ENCODE data around the gene AGFG1.
"Not testable (repeated sequence)": the region's sequence is repeated elsewhere in the genome, so short reads cannot be mapped to it uniquely, and the experiment has no call there.

Gene AGFG1

DNA sequence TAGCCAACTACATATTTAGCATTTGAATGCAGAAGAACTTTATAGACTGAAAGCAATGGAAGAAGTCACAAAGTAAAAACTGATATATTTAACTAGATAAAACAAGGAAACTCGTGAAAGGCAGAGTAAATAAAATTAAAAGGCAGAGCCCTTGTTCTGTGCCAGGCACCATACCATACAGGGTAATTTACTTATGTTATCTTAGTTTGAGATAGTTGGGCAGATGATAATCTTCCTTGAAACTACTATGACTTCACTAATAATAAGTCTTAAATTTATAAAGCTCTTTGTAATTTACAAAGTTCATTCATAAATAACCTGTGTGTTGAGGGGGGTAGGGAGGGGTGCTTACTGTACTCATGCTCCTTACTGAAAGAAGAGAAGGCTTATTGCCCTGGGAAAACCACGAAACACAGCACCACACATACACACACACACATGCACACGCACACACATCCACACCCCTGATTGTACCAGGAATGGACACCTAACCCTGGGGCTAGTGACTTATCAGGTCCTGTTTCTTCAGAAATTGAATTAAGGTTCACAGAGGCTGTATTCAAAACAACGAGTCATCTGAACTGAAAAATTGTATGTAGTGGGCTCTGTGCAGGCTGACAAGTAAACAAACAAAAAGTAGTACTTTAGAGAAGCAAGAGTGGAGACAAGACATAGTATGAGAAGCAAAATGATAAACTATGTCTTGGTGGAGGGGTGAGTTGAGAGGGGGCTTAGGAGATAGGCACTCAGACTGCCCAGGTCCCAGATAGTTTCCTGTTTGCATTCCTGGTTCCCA lies 38.1 kb downstream of the AGFG1 start:
- DNase-seq (ENCODE audit: low read depth in 1 of 2, low spot score in 1 of 2), result no peak
- in situ Hi-C loops (cut with HindIII; ENCODE audit: low pct_unique_long_range_greater_than_20kb, low sequenced_read_pairs), result no loop called here
- no peak for TF ChIP-seq JUND (IDR thresholded peaks at IDR 0.05; ENCODE audit: low read depth)

DNA sequence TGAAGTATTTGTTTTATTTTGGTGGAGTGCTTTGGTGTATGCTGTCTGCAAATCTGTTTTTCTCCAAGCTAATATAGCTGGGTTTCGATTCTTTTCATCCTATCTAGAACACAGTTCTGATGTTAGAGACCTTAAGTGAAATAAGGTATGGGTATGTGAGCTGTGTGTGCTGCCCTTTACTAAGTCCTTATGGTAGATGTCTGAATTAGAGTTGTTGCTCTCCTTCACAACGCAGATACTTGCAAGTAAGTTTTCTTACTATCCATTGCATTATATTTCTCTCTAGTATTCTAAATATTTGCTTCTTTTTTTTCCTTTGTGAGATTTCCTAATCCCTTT lies 38.6 kb downstream of the AGFG1 start:
- in situ Hi-C loops (cut with HindIII; ENCODE audit: low pct_unique_long_range_greater_than_20kb, low sequenced_read_pairs), result no loop called here
- no peak for DNase-seq (ENCODE audit: low read depth in 1 of 2, low spot score in 1 of 2)
- no peak for TF ChIP-seq JUND (IDR thresholded peaks at IDR 0.05; ENCODE audit: low read depth)

DNA sequence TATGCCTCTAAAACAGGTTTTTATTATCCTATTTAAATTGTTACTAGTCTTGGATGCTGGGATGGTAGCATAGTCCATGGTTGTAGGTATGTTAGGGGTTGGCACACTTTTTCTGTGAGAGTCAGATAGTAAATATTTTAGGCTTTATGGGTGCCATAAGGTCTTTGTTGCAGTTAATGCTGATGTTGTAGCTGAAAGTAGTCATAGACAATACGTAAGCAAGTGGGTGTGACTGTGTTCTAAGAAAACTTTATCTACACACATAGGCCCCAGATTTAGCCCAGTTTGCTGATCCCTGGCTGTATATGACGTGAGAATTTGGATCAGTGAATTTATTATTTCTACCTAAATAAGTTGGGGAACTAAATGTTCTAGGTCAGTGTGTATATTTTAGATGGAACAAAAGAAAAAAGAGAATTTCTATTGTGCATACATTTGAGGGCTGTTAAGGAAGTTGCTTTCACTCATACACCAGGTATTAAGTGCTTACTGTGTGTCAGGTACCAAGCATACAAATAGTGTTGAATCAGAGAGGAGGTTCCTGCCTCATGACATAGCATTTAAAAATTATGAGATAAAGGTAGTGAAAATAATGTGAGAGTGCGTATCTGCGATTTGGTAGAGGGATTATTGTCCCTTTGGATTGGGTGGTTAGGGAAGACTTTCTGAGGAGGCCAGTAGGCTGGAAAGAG lies 39.4 kb downstream of the AGFG1 start:
- in situ Hi-C loops (cut with HindIII; ENCODE audit: low pct_unique_long_range_greater_than_20kb, low sequenced_read_pairs), result no loop called here
- TF ChIP-seq JUND (IDR thresholded peaks at IDR 0.05; ENCODE audit: low read depth), result no peak
- DNase-seq (ENCODE audit: low read depth in 1 of 2, low spot score in 1 of 2), result no peak

DNA sequence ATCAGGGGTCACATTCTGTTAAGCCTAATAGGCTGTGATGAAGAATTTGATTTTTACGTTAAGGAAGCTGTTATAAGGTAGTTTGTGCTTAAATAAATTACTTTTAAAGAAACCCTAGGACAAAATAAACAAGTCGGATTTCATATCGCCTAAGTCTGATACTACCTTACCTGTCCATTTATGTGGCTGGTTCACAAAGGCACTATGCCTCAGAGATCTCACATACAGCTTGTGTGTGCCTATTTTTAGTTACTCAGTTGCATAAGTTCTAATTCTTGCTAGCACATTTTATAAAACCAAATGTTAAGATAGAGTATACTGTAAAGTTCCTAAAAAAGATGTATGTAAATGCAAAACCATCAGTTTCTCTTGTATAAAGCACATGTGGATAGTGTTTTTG lies 40.0 kb downstream of the AGFG1 start:
- no peak for TF ChIP-seq JUND (IDR thresholded peaks at IDR 0.05; ENCODE audit: low read depth)
- no peak for DNase-seq (ENCODE audit: low read depth in 1 of 2, low spot score in 1 of 2)
- in situ Hi-C loops (cut with HindIII; ENCODE audit: low pct_unique_long_range_greater_than_20kb, low sequenced_read_pairs), result no loop called here

DNA sequence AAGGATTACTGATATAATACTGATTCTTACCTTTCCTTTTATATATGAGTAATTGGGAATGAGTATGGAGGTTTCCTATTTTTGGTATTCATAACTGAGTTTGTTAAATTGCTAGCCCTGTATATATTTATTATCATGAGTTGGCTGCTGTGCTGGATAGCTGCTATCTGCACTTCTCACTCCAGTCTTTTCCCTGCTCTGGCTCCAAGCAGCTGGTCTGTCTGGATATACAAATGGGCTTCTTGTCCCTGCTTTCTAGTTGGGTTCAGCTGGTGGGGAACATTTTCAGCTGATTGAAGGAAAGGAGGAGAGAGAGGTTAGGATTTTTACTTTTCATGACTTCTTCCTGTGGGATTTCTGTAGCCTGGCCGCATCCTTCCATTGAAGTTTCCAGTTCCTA lies 41.2 kb downstream of the AGFG1 start:
- in situ Hi-C loops (cut with HindIII; ENCODE audit: low pct_unique_long_range_greater_than_20kb, low sequenced_read_pairs), result no loop called here
- no peak for TF ChIP-seq JUND (IDR thresholded peaks at IDR 0.05; ENCODE audit: low read depth)
- DNase-seq (ENCODE audit: low read depth in 1 of 2, low spot score in 1 of 2), result no peak

DNA sequence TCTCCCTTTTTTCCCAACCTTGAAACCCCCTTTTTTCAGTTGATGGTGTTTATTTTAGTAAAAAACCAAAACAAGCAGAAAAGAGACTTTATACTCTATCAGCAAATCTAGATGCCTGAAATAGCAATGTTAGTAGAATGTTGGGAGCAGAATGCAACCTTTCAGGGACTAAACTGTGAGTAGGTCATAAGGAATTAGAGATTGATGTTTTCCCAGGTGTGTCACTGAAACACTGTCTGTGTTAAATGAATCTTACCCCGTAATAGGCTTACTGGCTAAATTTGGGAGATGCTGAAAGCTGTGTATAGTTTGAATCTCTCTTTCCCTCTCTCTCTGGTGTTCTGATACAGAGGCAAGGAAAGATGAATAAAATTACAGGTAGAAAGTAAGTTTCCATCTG lies 43.8 kb downstream of the AGFG1 start:
- no peak for TF ChIP-seq JUND (IDR thresholded peaks at IDR 0.05; ENCODE audit: low read depth)
- in situ Hi-C loops (cut with HindIII; ENCODE audit: low pct_unique_long_range_greater_than_20kb, low sequenced_read_pairs), result no loop called here
- no peak for DNase-seq (ENCODE audit: low read depth in 1 of 2, low spot score in 1 of 2)

DNA sequence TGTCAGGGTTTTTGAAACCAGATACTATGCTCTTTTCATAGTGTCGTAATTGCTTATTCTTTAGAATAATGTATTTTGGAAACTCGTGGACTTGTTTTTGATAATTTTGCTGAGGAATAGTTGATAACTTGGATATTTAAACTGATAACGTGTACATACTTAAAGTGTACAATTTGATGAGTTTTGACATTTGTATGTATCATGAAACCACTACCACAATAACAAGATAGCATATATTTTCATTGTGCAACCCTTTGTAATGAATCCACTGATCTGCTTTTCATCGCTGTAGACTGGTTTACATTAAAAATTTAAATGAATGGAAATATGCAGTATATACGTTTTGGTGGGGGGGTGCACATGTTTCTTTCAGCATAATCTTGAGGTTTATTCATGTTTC lies 45.8 kb downstream of the AGFG1 start:
- no peak for TF ChIP-seq JUND (IDR thresholded peaks at IDR 0.05; ENCODE audit: low read depth)
- no peak for DNase-seq (ENCODE audit: low read depth in 1 of 2, low spot score in 1 of 2)
- in situ Hi-C loops (cut with HindIII; ENCODE audit: low pct_unique_long_range_greater_than_20kb, low sequenced_read_pairs), result no loop called here

DNA sequence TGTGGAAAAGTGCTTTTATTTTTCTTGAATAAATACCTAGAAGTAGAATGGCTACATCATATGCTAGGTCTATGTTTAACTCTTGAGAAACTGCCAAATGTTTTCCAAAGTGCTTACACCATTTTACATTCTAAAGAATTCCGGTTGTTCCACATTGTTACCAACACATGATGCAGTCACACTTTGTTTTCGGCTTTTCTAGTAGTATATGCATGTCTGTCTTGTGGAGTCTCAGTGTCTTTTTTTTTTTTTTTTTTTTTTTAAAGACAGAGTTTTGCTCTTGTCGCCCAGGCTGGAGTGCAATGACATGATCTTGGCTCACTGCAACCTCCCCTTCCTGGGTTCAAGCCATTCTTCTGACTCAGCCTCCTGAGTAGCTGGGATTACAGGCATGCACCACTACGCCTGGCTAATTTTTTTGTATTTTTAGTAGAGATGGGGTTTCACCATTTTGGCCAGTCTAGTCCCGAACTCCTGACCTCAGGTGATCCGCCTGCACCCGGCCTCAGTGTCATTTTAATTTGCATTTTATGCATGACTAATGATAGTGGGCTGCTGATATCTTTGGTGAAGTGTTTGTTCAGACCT lies 46.4 kb downstream of the AGFG1 start:
- in situ Hi-C loops (cut with HindIII; ENCODE audit: low pct_unique_long_range_greater_than_20kb, low sequenced_read_pairs), result not testable (repeated sequence)
- peak in 1 of 2 experiments; percentile 23 for DNase-seq (ENCODE audit: low read depth in 1 of 2, low spot score in 1 of 2)

DNA sequence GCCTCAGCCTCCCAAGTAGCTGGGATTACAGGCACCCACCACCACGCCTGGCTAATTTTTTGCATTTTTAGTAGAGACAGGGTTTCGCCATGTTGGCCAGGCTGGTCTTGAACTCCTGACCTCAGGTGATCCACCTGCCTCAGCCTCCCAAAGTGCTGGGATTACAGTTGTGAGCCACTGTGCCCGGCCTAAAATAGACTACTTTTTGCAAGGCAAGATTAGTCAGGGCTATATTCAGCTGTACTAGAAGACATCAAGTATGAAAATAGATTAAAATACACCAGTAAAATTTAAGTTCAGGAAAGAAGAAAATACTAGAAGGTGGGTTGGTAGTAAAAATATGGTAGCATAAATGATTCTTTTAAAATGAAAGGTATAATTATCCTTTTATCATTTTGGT lies 49.2 kb downstream of the AGFG1 start:
- DNase-seq (ENCODE audit: low read depth in 1 of 2, low spot score in 1 of 2); in situ Hi-C loops (cut with HindIII; ENCODE audit: low pct_unique_long_range_greater_than_20kb, low sequenced_read_pairs): not testable (repeated sequence)

DNA sequence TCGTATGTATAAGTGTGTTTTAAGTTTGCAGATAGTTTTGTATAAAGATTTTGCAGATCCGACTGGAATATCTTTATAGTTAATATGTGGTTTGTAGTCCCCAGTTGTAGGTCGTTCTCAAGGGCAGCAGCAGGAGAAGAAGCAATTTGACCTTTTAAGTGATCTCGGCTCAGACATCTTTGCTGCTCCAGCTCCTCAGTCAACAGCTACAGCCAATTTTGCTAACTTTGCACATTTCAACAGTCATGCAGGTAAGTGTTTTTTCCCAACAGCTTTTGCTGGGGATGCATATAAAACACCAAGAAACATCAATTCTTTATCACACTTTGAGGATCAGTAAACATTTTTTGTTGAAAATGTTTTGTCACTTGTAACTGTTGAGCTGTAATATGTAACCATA lies 52.7 kb downstream of the AGFG1 start:
- TF ChIP-seq JUND (IDR thresholded peaks at IDR 0.05; ENCODE audit: low read depth), result no peak
- in situ Hi-C loops (cut with HindIII; ENCODE audit: low pct_unique_long_range_greater_than_20kb, low sequenced_read_pairs), result no loop called here
- no peak for DNase-seq (ENCODE audit: low read depth in 1 of 2, low spot score in 1 of 2)

DNA sequence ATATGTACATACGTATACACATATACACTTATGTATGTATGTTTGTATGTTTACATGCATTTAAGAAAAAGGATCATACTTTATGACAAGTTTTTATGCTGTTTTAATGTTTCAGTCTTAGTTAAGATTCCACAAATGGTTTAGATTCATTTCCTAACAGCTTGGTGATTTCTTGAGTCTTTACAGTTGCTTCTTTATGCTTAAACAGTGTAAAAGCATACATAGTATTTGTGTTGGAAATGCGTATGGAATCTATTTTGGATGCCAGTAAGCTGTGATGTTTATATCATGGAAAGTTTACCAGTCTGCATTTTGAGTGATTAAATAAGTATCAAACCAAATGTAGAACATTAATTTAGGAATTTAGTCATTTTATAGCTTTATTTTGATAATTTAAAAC lies 55.4 kb downstream of the AGFG1 start:
- TF ChIP-seq JUND (IDR thresholded peaks at IDR 0.05; ENCODE audit: low read depth), result no peak
- in situ Hi-C loops (cut with HindIII; ENCODE audit: low pct_unique_long_range_greater_than_20kb, low sequenced_read_pairs), result no loop called here
- no peak for DNase-seq (ENCODE audit: low read depth in 1 of 2, low spot score in 1 of 2)

DNA sequence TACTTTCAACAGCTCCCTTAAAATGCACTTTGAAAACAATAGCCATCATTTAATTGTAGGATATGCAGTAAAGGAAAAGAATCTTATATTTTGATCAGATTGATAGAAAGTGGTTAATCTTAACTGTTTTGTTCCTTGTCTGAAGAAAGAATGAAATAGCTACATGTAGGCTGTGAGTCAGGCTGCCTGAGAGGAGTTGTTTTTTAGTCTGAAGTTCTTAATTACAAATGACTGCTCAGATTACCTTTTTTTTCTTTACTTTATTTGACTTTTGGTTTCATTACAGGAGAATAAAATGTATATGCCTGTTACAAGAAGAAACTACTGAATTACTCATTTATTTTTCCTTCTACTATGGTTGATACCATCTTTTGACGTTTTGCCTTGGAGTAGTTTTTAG lies 56.8 kb downstream of the AGFG1 start:
- TF ChIP-seq JUND (IDR thresholded peaks at IDR 0.05; ENCODE audit: low read depth), result no peak
- DNase-seq (ENCODE audit: low read depth in 1 of 2, low spot score in 1 of 2), result no peak
- in situ Hi-C loops (cut with HindIII; ENCODE audit: low pct_unique_long_range_greater_than_20kb, low sequenced_read_pairs), result no loop called here

DNA sequence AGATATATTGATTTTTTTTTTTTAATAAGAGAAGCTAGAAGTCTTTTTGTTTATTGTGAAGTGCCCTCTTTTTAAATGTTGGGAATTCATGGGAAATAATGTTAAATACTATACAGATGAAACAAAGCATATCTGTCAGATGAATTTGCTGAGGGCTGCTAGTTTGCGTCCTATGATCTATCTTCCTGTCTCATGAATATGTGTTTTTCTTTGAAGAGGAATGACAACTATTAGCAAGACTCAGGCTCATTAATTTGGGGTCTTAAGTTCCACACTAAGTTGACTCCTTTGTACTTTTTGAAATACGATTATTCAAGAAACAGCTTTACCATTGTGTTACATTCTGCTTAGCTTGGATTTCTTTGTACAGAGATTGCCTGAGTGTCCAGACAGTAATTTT lies 57.9 kb downstream of the AGFG1 start:
- DNase-seq (ENCODE audit: low read depth in 1 of 2, low spot score in 1 of 2), result no peak
- in situ Hi-C loops (cut with HindIII; ENCODE audit: low pct_unique_long_range_greater_than_20kb, low sequenced_read_pairs), result no loop called here
- TF ChIP-seq JUND (IDR thresholded peaks at IDR 0.05; ENCODE audit: low read depth), result no peak

Data from T47D (cell line).